ENCODE results near the gene SLC16A1. TPM values are rescaled to one million over a fixed set of nuclear protein-coding genes. Genes with fewer than 3 reads are reported as not detected.

SLC16A1 gene
- total and polyA plus RNA-seq, 4 donors, result 28.3 to 87.3 (median 34.5) TPM

- H3K4me1 ChIP-seq (ENCODE audit: control insufficient read depth in 4 of 4, insufficient read depth in 4 of 4, low read length in 3 of 4), result peaks cover 0 to 18% (median under 1%) of the 10 kb centered on the region in 4 donors
- H3K4me3 ChIP-seq (ENCODE audit: low read depth in 1 of 3, low read length in 3 of 3), result no peak overlapping the region
- no peak for DNase-seq (ENCODE audit: low spot score)
- peaks cover 0 to 2% (median 0%) of the 10 kb centered on the region in 4 donors for H3K36me3 ChIP-seq (ENCODE audit: control insufficient read depth in 4 of 4, insufficient read depth in 3 of 4, low read depth in 1 of 4, low read length in 3 of 4)
- TF ChIP-seq, protein P1, sequence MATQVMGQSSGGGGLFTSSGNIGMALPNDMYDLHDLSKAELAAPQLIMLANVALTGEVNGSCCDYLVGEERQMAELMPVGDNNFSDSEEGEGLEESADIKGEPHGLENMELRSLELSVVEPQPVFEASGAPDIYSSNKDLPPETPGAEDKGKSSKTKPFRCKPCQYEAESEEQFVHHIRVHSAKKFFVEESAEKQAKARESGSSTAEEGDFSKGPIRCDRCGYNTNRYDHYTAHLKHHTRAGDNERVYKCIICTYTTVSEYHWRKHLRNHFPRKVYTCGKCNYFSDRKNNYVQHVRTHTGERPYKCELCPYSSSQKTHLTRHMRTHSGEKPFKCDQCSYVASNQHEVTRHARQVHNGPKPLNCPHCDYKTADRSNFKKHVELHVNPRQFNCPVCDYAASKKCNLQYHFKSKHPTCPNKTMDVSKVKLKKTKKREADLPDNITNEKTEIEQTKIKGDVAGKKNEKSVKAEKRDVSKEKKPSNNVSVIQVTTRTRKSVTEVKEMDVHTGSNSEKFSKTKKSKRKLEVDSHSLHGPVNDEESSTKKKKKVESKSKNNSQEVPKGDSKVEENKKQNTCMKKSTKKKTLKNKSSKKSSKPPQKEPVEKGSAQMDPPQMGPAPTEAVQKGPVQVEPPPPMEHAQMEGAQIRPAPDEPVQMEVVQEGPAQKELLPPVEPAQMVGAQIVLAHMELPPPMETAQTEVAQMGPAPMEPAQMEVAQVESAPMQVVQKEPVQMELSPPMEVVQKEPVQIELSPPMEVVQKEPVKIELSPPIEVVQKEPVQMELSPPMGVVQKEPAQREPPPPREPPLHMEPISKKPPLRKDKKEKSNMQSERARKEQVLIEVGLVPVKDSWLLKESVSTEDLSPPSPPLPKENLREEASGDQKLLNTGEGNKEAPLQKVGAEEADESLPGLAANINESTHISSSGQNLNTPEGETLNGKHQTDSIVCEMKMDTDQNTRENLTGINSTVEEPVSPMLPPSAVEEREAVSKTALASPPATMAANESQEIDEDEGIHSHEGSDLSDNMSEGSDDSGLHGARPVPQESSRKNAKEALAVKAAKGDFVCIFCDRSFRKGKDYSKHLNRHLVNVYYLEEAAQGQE (IDR thresholded peaks at IDR 0.05), result no peak
- TF ChIP-seq FOXA1 (IDR thresholded peaks at IDR 0.05), result no peak
- TF ChIP-seq YY1 (IDR thresholded peaks at IDR 0.05), result no peak
- TF ChIP-seq FOXA2 (IDR thresholded peaks at IDR 0.05), result no peak
- no peak for TF ChIP-seq ZBTB33 (IDR thresholded peaks at IDR 0.05)
- TF ChIP-seq, protein P2, sequence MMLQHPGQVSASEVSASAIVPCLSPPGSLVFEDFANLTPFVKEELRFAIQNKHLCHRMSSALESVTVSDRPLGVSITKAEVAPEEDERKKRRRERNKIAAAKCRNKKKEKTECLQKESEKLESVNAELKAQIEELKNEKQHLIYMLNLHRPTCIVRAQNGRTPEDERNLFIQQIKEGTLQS (IDR thresholded peaks at IDR 0.05), result no peak
- TF ChIP-seq MAX (IDR thresholded peaks at IDR 0.05), result no peak
- no peak for TF ChIP-seq HNF4A (conservative IDR thresholded peaks at IDR 0.05)
- TF ChIP-seq NR2F2 (IDR thresholded peaks at IDR 0.05), result no peak
- TF ChIP-seq EGR1 (IDR thresholded peaks at IDR 0.05; ENCODE audit: low read depth in 2 of 2), result no peak
- no peak for TF ChIP-seq JUND (IDR thresholded peaks at IDR 0.05)
- no peak for TF ChIP-seq GABPA (IDR thresholded peaks at IDR 0.05 in 1 of 2, conservative IDR thresholded peaks at IDR 0.05 in 1 of 2)
- no peak for TF ChIP-seq RXRA (IDR thresholded peaks at IDR 0.05)
- no peak for TF ChIP-seq TAF1 (conservative IDR thresholded peaks at IDR 0.05)
- no peak for TF ChIP-seq HNF4G (IDR thresholded peaks at IDR 0.05)
- no peak for TF ChIP-seq SP1 (IDR thresholded peaks at IDR 0.05)
- TF ChIP-seq, protein P3, sequence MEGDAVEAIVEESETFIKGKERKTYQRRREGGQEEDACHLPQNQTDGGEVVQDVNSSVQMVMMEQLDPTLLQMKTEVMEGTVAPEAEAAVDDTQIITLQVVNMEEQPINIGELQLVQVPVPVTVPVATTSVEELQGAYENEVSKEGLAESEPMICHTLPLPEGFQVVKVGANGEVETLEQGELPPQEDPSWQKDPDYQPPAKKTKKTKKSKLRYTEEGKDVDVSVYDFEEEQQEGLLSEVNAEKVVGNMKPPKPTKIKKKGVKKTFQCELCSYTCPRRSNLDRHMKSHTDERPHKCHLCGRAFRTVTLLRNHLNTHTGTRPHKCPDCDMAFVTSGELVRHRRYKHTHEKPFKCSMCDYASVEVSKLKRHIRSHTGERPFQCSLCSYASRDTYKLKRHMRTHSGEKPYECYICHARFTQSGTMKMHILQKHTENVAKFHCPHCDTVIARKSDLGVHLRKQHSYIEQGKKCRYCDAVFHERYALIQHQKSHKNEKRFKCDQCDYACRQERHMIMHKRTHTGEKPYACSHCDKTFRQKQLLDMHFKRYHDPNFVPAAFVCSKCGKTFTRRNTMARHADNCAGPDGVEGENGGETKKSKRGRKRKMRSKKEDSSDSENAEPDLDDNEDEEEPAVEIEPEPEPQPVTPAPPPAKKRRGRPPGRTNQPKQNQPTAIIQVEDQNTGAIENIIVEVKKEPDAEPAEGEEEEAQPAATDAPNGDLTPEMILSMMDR (IDR thresholded peaks at IDR 0.05; ENCODE audit: low read depth, low read length, missing input control), result no peak
- no peak for TF ChIP-seq RAD21 (IDR thresholded peaks at IDR 0.05)
- no peak overlapping the region for H3K9ac ChIP-seq (ENCODE audit: low read depth in 1 of 2, low read length in 2 of 2)
- H3K9me3 ChIP-seq (ENCODE audit: control insufficient read depth in 4 of 4, low read length in 3 of 4), result no peaks in the 10 kb centered on the region
- no peak overlapping the region for H3K27ac ChIP-seq (ENCODE audit: low read depth in 1 of 2, low read length in 2 of 2)
- 97% methylated on average over 1 of the region's 1 CpG for WGBS
- no peaks in the 10 kb centered on the region for H3K27me3 ChIP-seq (ENCODE audit: control insufficient read depth in 4 of 4, insufficient read depth in 4 of 4, low read length in 3 of 4)
Measured at GRCh38 chr1:112950426-112950825, 5.6 kb downstream of the SLC16A1 start.
